ENCODE measurements around the gene GNA12. TPM values are rescaled to one million over a fixed set of nuclear protein-coding genes. Genes with fewer than 3 reads are reported as not detected.

The GNA12 gene
- total RNA-seq, 2 donors from 2014 or later, result 16.7 to 19.8 TPM

DNA sequence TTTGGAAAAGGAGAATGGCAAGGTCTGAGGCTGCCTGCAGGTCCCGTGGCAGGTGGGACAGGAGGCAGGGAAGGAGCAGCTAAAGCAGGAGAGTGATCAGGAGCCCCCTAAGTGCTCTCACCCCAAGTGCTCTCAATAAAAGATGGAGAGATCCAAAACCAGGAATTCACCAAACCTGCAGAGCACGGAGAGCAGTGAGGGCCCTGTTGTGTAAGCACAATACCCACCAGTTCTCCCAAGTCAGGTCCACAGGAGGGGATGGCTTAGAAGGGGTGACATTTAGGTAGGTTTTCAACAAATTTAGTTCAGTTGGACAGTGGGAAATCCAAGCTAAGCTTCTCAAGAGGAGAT is 40.8 kb downstream of the GNA12 start:
- ATAC-seq (no peak), DNase-seq (ENCODE audit: low spot score in 2 of 2) (no peak)
- Mint-ChIP-seq H3K9me3 (no peaks in the 10 kb centered on the region), H3K36me3 (no peaks in the 10 kb centered on the region), H3K27ac (no peak overlapping the region)

DNA sequence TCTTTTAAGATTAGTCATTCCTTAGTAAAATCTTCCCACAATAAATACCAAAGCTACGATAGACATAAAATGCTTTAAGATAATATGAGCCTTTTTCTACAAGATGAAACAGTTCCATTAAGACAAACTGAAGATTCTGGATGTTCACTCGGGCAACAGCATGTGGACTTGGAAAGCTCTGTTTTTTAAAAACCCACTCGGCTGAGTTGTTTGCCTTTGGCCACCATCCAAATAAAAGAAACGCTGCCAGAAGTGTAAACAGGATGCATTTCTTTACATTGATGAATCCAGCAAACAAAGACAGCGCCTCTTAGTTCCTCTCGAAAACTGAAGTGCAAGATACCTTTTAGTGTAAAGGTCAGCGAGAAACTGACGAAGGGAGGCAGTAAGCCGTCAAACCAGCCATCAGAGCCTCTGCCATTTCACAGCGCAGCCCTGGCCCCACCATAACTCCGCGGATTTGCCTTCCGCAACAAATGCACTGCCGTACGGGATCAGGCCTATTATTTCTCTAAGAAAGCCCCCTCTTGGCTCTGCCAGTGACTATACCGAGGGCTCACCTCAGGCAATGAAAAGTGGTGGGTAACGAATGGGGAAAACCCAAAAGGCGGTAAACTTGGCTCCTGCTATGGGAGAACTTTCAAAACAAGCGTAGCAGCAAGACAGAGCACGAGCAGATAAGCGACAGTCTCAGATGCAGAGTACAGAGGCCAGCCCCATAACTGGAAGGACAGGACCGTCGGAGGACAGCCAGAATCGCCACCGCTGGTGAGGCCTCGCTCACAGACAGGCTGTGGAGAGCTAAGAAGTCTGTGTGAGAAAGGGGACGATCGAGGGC is 41.4 kb downstream of the GNA12 start:
- H3K9me3 Mint-ChIP-seq, result no peaks in the 10 kb centered on the region
- H3K36me3 Mint-ChIP-seq, result no peaks in the 10 kb centered on the region
- H3K27ac Mint-ChIP-seq, result no peak overlapping the region
- no peak for ATAC-seq
- DNase-seq (ENCODE audit: low spot score in 2 of 2), result no peak

DNA sequence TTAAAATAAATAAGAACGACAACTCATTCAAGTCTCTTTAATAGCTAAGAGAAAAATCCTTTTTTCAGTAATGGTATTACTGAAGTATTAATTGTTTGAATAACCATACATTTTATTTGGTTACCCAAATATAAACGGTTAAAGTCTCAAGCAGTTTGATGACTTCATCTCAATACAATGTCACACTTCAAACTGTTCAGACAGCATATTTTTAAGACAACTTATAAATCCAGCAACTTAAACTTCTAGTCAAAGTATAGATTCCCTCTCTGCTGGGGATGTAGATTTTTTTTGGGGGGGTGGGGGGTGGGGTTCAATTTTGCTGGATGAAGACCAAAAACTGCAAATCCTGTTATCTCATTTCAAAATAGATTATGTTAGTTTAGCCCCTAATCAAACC is 42.0 kb downstream of the GNA12 start:
- DNase-seq (ENCODE audit: low spot score in 2 of 2), result no peak
- H3K36me3 Mint-ChIP-seq, result no peaks in the 10 kb centered on the region
- H3K9me3 Mint-ChIP-seq, result no peaks in the 10 kb centered on the region
- ATAC-seq, result no peak
- peak overlapping the region in 1 of 2 donors; percentile 64 for H3K27ac Mint-ChIP-seq

DNA sequence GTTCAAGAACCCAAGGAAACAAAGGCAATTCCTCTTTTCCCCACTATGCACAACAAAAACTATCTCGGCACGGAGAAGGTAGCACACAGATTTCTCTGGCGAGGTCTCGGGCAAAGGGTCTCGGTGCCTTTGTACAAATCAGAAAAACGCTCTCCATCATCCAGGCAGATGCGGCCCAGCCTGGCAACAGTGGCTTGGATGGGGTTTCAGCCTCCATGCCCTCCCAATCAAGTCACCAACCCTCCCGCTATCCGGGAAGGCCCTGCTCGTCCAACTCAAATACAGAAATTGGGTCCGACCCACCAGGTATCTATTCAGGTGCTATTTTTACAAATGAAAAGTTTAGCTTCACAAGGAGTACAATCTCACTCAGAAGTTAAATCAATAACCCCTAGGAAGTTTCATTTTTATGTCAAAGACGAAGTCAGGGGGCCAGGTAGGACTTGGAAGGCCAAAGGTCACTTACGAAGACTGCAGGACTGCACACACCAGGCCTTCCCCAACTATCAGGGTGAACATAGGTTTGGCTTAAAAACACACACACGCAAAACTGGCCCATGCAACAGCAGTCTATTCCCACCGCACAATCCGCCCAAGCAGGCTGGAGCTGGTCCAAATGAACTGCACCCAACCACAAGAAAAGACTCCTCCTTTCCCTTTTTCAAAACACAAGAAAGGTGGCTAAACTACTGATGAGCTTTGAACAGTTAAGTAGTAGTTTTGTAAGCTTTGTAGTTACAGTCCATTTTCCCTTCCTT is 43.0 kb downstream of the GNA12 start:
- H3K27ac Mint-ChIP-seq, result peak overlapping the region in 1 of 2 donors; percentile 64
- ATAC-seq, result peak in 1 of 2 donors; percentile 51
- H3K9me3 Mint-ChIP-seq, result no peaks in the 10 kb centered on the region
- no peak for DNase-seq (ENCODE audit: low spot score in 2 of 2)
- H3K36me3 Mint-ChIP-seq, result no peaks in the 10 kb centered on the region

DNA sequence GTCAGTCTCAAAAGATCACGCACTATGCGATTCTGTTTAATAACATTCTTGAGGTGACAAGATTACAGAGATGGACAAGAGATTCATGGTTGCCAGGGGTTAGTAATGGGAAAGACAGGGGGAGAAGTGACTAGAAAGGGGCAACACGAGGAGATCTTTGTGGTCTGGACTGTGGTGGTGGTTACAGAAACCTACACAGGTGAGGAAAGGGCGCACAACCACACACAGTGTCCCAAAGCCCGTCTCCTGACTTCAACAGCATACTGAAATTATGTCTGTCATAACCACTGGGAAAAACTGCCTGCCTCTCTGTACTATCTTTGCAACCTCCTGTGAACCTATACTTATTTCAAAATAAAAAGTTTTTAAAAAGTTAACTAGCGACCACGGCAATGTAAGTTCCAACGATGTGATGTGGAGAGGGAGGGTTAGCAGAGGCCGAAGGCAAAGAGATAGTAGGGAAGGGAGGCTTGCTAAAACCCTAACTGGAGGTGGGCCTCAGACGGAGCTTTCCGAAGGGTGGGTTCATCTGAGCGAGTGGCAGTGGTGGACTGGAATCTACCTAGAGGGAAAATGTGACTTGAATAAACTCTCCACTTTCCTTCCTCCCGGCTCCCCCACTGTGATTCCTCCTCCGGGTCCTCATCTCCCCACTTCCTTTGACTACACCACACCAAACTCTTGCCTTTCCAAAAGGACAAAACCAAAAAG is 43.7 kb downstream of the GNA12 start:
- Mint-ChIP-seq H3K27ac (peak overlapping the region; percentile 3 to 64), H3K9me3 (no peaks in the 10 kb centered on the region), H3K36me3 (no peaks in the 10 kb centered on the region)
- ATAC-seq (peak; percentile 52 to 89), DNase-seq (ENCODE audit: low spot score in 2 of 2) (no peak)

DNA sequence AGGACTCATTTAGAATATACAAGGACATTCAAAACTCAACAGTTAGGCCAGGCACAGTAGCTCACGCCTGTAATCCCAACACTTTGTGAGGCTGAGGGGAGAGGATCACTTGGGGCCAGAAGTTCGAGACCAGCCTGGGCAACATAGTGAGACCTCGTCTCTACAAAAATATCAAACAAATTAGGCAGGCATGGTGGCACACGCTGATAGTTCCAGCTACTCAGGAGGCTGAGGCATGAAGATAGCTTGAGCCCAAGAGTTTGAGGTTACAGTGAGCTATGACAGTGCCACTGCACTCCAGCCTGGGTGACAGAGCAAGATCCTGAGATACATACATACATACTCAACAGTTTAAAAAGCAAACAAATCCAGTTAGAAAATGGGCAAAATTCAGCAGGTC is 44.9 kb downstream of the GNA12 start:
- ATAC-seq (no peak), DNase-seq (ENCODE audit: low spot score in 2 of 2) (no peak)
- H3K9me3 Mint-ChIP-seq, result no peaks in the 10 kb centered on the region
- H3K27ac Mint-ChIP-seq, result peak overlapping the region; percentile 8 to 77
- H3K36me3 Mint-ChIP-seq, result no peaks in the 10 kb centered on the region

DNA sequence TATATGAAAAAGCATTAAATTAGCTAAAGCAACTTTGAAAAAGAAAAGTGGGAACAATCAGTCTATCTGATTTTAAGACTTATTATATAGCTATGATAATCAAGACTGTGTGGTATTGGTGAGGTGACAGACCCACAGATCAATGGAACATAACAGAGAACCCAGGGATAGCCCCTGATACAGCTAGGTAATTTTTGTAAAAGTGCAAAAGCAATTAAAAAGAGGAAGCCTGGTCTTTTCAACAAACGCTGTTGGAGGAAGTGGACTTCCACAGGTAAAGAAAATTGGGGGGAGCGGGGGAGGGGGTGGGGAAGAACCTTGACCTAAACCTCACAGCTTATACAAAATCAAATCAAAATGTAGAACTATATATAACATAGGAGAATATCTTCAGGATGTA is 45.4 kb downstream of the GNA12 start:
- ATAC-seq (no peak), DNase-seq (ENCODE audit: low spot score in 2 of 2) (no peak)
- Mint-ChIP-seq H3K27ac (no peak overlapping the region), H3K36me3 (peaks cover 0 to 5% of the 10 kb centered on the region in 2 donors), H3K9me3 (no peaks in the 10 kb centered on the region)

DNA sequence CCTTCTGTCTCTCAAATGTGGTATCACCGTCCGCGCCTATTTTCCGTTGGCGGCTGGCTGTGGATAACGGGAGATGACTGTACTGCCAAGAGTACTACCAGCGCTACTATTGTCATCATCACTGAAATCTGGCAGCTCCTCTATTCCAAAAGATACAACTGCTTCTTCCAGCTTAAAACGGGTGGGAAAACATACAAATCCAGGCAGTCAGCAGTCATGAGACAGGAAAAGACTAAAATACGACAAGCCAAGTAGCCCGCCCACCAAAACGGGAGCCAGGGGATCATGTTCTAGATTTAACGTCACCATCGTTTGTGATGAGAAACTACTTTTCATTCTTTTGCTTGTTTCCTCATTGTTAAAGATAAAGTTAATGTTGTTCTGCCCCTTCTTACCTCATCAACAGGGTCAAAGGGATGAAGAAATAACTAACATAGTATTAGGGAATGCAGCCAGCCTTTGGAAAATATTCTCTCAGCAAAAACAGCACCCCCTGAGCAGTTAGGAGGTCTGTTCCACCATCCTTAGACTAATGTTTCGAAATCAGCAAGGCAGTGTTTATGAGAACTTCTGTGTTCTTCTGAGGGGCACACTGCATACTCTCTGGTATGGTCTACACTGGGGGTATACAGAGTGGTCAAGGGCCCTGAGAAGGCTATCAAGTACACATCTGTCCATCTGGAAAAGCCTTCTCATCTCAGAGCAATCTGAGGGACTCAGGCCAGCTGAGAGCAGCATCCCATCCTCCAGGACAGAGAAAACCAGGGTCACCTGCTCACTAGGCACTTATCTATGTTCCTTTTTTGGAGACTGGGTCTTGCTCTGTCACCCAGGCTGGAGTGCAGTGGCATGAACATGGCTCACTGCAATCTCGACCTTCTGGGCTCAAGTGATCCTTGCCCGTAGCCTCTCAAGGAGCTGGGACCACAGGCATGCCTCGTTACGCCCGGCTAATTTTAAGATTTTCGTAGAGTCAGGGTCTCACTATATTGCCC is 47.5 kb downstream of the GNA12 start:
- ATAC-seq (no peak), DNase-seq (ENCODE audit: low spot score in 2 of 2) (no peak)
- H3K36me3 Mint-ChIP-seq, result peaks cover 0 to 12% of the 10 kb centered on the region in 2 donors
- H3K27ac Mint-ChIP-seq, result no peak overlapping the region
- H3K9me3 Mint-ChIP-seq, result no peaks in the 10 kb centered on the region

DNA sequence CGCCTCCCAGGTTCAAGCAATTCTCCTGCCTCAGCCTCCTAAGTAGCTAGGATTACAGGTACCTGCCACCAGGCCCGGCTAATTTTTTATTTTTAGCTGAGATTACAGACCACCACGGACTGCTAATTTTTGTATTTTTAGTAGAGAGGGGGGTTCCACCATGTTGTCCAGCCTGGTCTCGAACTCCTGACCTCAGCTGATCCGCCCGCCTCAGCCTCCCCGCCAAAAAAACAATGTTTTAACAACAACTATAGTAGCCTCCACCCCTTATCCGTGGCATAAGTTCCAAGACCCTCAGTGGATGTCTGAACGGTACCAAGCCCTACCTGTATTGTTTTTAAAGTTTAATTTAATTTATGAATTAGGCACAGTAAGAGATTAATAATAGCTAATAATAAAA is 48.2 kb downstream of the GNA12 start:
- ATAC-seq, result no peak
- Mint-ChIP-seq H3K36me3 (peaks cover 0 to 12% of the 10 kb centered on the region in 2 donors), H3K9me3 (no peaks in the 10 kb centered on the region), H3K27ac (no peak overlapping the region)
- no peak for DNase-seq (ENCODE audit: low spot score in 2 of 2)

DNA sequence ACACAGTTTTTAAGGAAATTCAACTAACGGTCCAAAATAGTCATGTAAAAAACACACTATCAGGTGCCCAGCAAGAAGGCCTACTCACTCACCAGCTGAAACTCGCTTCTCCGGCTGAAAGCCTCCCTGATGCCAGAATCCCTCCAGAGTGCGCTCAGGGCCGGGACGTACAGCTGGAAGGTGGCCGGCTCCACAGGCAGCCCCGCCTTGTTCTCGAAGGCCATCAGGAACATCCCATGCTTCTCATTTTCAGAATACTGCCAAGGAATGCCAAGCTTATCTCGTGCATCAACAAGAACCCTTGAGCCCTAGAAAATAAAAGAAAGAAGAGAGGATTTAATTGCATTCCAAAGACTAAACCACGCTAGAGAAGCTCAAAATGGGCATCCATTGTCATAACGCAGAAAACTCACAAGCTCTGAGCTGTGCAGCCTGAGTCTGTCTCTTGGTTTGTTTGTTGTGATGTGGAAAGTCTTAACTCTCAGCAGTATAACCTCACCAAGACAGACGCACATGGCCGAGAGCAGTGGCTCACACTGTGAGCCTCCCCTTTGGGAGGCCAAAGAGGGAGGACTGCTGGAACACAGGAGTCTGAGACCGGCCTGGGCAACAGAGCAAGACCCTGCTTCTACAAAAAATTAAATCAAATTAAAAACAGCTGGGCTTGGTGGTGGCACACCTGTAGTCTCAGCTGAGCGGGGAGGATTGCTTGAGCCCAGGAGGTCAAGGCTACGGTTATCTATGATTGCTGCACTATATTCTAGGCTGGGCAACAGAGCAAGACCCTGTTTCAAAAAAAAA is 49.1 kb downstream of the GNA12 start:
- ATAC-seq (no peak), DNase-seq (ENCODE audit: low spot score in 2 of 2) (no peak)
- Mint-ChIP-seq H3K9me3 (no peaks in the 10 kb centered on the region), H3K36me3 (peaks cover 0 to 12% of the 10 kb centered on the region in 2 donors), H3K27ac (no peak overlapping the region)

DNA sequence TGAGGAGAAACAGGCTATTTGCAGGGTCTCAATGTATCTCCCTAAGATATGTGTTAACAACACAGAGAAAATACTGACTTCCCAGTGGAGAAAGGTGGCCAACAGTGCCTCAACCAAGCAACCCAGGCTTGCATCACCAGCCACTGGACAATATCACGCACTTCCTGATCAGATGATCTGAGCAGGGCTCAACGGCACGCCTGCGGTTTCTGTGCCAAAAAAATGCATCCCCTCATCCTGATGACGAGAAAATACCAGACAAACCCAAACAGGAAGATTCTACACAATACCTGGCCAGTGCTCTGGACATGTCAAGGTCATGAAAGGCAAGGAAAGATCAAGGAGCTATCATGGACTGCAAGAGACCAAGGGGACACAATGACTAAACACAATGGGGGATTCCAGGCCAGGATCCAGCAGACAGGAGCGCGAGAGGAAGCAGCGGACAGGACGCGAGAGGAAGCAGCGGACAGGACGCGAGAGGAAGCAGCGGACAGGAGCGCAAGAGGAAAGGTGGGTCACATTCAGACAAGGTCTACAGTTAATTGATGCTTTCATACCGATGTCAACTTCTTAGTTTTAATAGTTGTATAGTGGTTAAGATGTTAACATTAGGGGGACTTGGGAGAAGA is 51.1 kb downstream of the GNA12 start:
- Mint-ChIP-seq H3K9me3 (no peaks in the 10 kb centered on the region), H3K27ac (no peak overlapping the region), H3K36me3 (peaks cover 0 to 12% of the 10 kb centered on the region in 2 donors)
- DNase-seq (ENCODE audit: low spot score in 2 of 2), result no peak
- no peak for ATAC-seq

DNA sequence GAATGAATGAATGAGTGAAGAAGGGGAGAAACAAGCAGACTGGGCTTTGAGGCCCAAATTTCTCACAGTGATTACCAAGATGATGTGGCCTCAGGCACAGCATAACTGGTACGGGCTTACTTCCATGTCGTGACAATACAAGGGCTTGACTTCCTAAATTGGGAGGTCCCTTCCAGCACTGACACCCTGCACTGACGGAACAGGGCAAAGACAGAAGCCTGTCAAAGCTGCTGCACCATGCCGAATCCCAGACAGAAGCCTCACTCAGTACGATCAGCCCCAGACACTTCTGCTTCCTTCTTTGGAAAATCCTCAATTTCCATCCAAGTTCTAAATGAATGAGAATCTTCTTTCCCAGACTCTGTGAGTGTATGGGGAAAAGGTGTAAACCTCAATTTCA is 51.9 kb downstream of the GNA12 start:
- no peaks in the 10 kb centered on the region for H3K9me3 Mint-ChIP-seq
- H3K27ac Mint-ChIP-seq, result no peak overlapping the region
- DNase-seq (ENCODE audit: low spot score in 2 of 2) (no peak), ATAC-seq (no peak)
- peaks cover 0 to 12% of the 10 kb centered on the region in 2 donors for H3K36me3 Mint-ChIP-seq

DNA sequence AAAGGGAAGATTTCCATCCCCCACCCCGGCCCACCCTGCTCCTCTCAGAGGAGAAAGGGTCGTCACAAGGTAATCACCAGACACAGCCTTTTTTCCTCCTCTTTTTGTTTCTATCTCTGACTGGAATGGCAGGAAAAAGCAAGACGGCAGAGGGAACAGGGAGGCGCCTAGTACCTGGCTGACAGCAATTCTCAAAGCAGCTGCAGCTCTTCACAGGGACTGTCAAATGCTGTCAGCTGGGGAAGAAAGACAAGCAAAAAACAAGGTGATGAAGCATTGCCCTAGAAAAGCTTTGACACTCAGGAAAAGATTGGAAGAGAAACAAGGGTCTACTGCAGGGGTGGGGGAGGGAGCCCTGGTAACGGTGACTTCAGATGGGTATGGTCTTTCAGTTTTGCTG is 52.7 kb downstream of the GNA12 start:
- Mint-ChIP-seq H3K9me3 (no peaks in the 10 kb centered on the region), H3K36me3 (peaks cover 0 to 12% of the 10 kb centered on the region in 2 donors), H3K27ac (peak overlapping the region in 1 of 2 donors; percentile 3)
- ATAC-seq, result no peak
- DNase-seq (ENCODE audit: low spot score in 2 of 2), result no peak

DNA sequence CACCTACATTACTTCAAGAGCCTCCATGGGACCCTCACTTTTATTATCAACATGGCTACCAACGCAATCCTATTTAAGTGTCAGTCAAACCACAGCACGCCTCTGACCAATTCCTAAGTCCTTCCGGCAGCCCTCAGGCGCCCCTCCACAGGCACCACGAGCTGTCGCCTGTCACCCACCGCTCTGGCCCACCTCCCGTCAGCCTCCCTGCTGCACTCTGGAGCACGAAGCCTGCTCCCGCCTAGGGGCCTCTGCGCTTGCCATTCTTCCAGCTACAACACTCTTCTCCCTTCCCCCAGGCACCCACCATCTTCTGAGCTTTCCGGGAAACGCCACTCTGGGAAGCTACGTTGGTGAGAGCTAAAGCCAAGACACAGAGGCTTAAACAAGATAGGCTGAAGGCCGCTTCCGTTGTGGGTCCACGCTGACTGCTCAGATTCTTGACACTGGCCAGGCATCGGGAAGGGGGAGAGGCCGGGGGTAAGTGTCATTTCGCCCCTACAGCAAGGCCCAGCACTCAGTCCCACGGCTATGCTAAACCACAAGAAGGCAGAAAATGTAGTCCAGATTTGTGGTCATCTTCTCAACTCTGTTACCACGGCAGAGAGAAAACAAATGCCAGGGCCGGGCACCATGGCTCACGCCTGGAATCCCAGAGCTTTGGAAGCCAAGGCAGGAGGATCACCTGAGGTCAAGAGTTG is 56.7 kb downstream of the GNA12 start:
- no peak overlapping the region for H3K27ac Mint-ChIP-seq
- no peaks in the 10 kb centered on the region for H3K36me3 Mint-ChIP-seq
- DNase-seq (ENCODE audit: low spot score in 2 of 2) (no peak), ATAC-seq (no peak)
- no peaks in the 10 kb centered on the region for H3K9me3 Mint-ChIP-seq

All from activated naive CD4-positive, alpha-beta T cell treated with anti-CD3 and anti-CD28 coated beads, Interleukin-2, amount 50 U/mL, for 72 hours (primary cell).